B cell (primary cell): Measurements from ENCODE around the gene ADA. TPM values are rescaled to one million over a fixed set of nuclear protein-coding genes. Genes with fewer than 3 reads are reported as not detected.

ENCODE experiments used
- ATAC-seq: fragments of 200-7000 bp; cut with Tn5 transposase; one replicate; pipeline ENCODE4 v1.10.0; 2021; ENCODE audit warnings: low read depth, mild to moderate bottlenecking, moderate number of reproducible peaks, moderate library complexity
- CTCF ChIA-PET: fragments of 350-600 bp; sonication (Branson Sonifier 250); formaldehyde crosslinking; loops from one replicate; lab custom pipeline; 2021; ENCODE audit warnings: antibody characterized with exemption, inconsistent platforms; lab: Charles Lee
- POLR2A ChIA-PET: fragments of 350-600 bp; sonication (Branson Sonifier 250); formaldehyde crosslinking; loops from one replicate; lab custom pipeline; 2021; ENCODE audit warnings: antibody characterized with exemption; lab: Charles Lee
- DNase-seq: peaks from one replicate; pipeline ENCODE4 v3.0.0; 2013
- H2AFZ ChIP-seq: 2 replicates; pipeline ENCODE4 v1.6.1; 2012; ENCODE audit warnings: mild to moderate bottlenecking, low read depth, low read length; ENCODE audit not compliant: insufficient read depth, poor library complexity, severe bottlenecking
- H3K27ac ChIP-seq, 2 donors: 1 replicate in 1 of 2; 2 replicates in 1 of 2; pipeline ENCODE4 v1.5.1; 2012 to 2013; ENCODE audit warnings: low read length in 2 of 2, mild to moderate bottlenecking in 2 of 2, moderate library complexity in 1 of 2
- H3K27me3 ChIP-seq, 4 experiments: fragments of 200-600 bp in 1 of 4; sonication (generic) in 1 of 4; replicated peaks in 1 of 4; 1 replicate in 2 of 4; 2 replicates in 2 of 4; pipeline versions ENCODE4 v1.6.1 to v1.7.0; 2013 to 2016; ENCODE audit warnings: low read length in 3 of 4, mild to moderate bottlenecking in 2 of 4, mixed read lengths in 1 of 4, moderate library complexity in 1 of 4; ENCODE audit not compliant: insufficient read depth in 4 of 4, control insufficient read depth in 3 of 4; ENCODE audit errors: control extremely low read depth in 1 of 4
- H3K36me3 ChIP-seq, 2 experiments: replicated peaks in 1 of 2; 1 replicate in 1 of 2; 2 replicates in 1 of 2; pipeline versions ENCODE4 v1.6.1 to v1.7.1; 2013; ENCODE audit warnings: low read length in 1 of 2; ENCODE audit not compliant: insufficient read depth in 2 of 2, control insufficient read depth in 1 of 2; ENCODE audit errors: control extremely low read depth in 1 of 2, extremely low read depth in 1 of 2
- H3K4me1 ChIP-seq, 2 donors: fragments of 200-600 bp in 1 of 2; sonication (generic) in 1 of 2; 1 replicate in 1 of 2; 2 replicates in 1 of 2; pipeline versions ENCODE4 v1.5.1 to v1.6.1; 2013 to 2017; ENCODE audit warnings: low read length in 2 of 2; ENCODE audit not compliant: control insufficient read depth in 2 of 2, insufficient read depth in 2 of 2
- H3K4me2 ChIP-seq: replicated peaks from 2 replicates; pipeline ENCODE3; 2012; ENCODE audit warnings: mild to moderate bottlenecking, low read depth, low read length; ENCODE audit not compliant: poor library complexity, severe bottlenecking
- H3K4me3 ChIP-seq, 5 experiments: fragments of 200-600 bp in 1 of 5; sonication (generic) in 1 of 5; 1 replicate in 3 of 5; 2 replicates in 2 of 5; pipeline versions ENCODE4 v1.5.1 to v1.7.0; 2011 to 2016; ENCODE audit warnings: low read length in 4 of 5, mild to moderate bottlenecking in 4 of 5, low read depth in 2 of 5, control low read depth in 1 of 5, moderate library complexity in 1 of 5; ENCODE audit not compliant: insufficient read depth in 1 of 5; ENCODE audit errors: control extremely low read depth in 1 of 5, extremely low read depth in 1 of 5
- H3K79me2 ChIP-seq: fragments of 200-600 bp; sonication (generic); one replicate; pipeline ENCODE4 v1.6.0; 2016; ENCODE audit warnings: low read length; ENCODE audit not compliant: control insufficient read depth, insufficient read depth
- H3K9ac ChIP-seq: fragments of 200-600 bp; sonication (generic); 2 replicates; pipeline ENCODE4 v1.6.1; 2017; ENCODE audit warnings: mild to moderate bottlenecking, low read length, moderate library complexity
- H3K9me3 ChIP-seq, 3 donors: one replicate each; pipeline versions ENCODE4 v1.6.1 to v1.7.1; 2013; ENCODE audit warnings: low read length in 2 of 3; ENCODE audit not compliant: control insufficient read depth in 2 of 3, insufficient read depth in 1 of 3; ENCODE audit errors: control extremely low read depth in 1 of 3
- H4K20me1 ChIP-seq: 2 replicates; pipeline ENCODE4 v1.6.0; 2012; ENCODE audit warnings: mild to moderate bottlenecking, low read length; ENCODE audit not compliant: insufficient read depth, control insufficient read depth, poor library complexity, severe bottlenecking
- H3K27ac Mint-ChIP-seq: one replicate; pipeline ENCODE4 v1.8.0; 2021; ENCODE audit warnings: mixed read lengths
- H3K27me3 Mint-ChIP-seq: one replicate; pipeline ENCODE4 v1.8.0; 2021; ENCODE audit warnings: mixed read lengths
- H3K4me1 Mint-ChIP-seq: one replicate; pipeline ENCODE4 v1.8.0; 2021; ENCODE audit warnings: mixed read lengths
- H3K4me3 Mint-ChIP-seq: one replicate; pipeline ENCODE4 v1.8.0; 2021; ENCODE audit warnings: mixed read lengths
- H3K9me3 Mint-ChIP-seq: one replicate; pipeline ENCODE4 v1.8.0; 2022; ENCODE audit warnings: mixed read lengths; ENCODE audit not compliant: insufficient read depth
- EZH2 ChIP-seq: IDR thresholded peaks from 2 replicates; pipeline ENCODE4 v1.6.1; 2012; ENCODE audit warnings: borderline replicate concordance, low read depth, mild to moderate bottlenecking, moderate library complexity, low read length; ENCODE audit not compliant: insufficient read depth, poor library complexity, severe bottlenecking
- WGBS: methylation state at CpG from one replicate; pipeline ENCODE4 v1.1.5; 2013; ENCODE audit warnings: missing lambda C conversion rate; ENCODE audit not compliant: insufficient coverage; 5-methylcytosine and 5-hydroxymethylcytosine counted together
- intact Hi-C: fragments of 100-400 bp; cut with micrococcal nuclease; formaldehyde crosslinking; loops from one replicate; pipeline ENCODE4 v1.10.0; 2022
- polyA plus RNA-seq: library from polyadenylated mRNA; depleted of rRNA; stranded (reverse); fragments of >200 nt; gene quantifications from 2 replicates; pipeline ENCODE4 v1.2.3, GENCODE V29; 2012
- total RNA-seq, 2 donors: library from RNA; stranded (reverse); fragments of 120-200 nt in 1 of 2; gene quantifications; 1 replicate in 1 of 2; 2 replicates in 1 of 2; pipeline versions ENCODE4 v1.2.3 to v1.2.4, GENCODE V29; 2013 to 2022
- TF ChIP-seq, protein P1 (sequence below): fragments of 200-600 bp; IDR thresholded peaks from one replicate; pipeline ENCODE4 v1.8.0; 2022; ENCODE audit warnings: antibody characterized with exemption, mild to moderate bottlenecking

Gene ADA
- total and polyA plus RNA-seq, 2 donors (not counting 1 experiment from before 2014, with no cell fraction given): 10.0 to 34.2 TPM

DNA sequence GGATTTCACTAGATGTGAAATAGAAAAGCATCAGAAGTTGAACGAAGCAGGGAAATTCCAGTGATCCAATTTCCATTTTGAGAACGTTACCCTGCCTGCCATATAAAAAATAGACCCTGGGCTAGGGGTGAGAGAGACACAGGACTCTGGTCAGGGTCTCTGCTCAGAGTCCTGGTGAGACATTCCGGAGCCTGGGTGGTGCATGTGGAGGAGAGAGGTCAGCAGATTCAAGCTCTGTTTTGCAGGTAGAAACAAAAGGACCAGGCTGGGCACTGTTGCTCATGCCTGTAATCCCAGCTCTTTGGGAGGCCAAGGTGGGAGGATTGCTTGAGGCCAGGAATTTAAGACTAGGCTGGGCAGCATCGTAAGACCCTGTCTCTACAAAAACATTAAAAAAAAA, 51.2 kb downstream of the ADA start:
- Mint-ChIP-seq H3K27ac (peak overlapping the region; percentile 94), H3K4me3 (peak overlapping the region; percentile 59), H3K9me3 (no peaks in the 10 kb centered on the region), H3K4me1 (peaks cover 66% of the 10 kb centered on the region), H3K27me3 (no peaks in the 10 kb centered on the region)
- TF ChIP-seq, protein P1, sequence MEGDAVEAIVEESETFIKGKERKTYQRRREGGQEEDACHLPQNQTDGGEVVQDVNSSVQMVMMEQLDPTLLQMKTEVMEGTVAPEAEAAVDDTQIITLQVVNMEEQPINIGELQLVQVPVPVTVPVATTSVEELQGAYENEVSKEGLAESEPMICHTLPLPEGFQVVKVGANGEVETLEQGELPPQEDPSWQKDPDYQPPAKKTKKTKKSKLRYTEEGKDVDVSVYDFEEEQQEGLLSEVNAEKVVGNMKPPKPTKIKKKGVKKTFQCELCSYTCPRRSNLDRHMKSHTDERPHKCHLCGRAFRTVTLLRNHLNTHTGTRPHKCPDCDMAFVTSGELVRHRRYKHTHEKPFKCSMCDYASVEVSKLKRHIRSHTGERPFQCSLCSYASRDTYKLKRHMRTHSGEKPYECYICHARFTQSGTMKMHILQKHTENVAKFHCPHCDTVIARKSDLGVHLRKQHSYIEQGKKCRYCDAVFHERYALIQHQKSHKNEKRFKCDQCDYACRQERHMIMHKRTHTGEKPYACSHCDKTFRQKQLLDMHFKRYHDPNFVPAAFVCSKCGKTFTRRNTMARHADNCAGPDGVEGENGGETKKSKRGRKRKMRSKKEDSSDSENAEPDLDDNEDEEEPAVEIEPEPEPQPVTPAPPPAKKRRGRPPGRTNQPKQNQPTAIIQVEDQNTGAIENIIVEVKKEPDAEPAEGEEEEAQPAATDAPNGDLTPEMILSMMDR: no peak
- TF ChIP-seq EZH2: no peak
- ChIA-PET CTCF (interaction anchor here (0.6 to 15.8 kb wide), 4 partner anchors 9 to 85 kb away, joined by 3 to 772 read pairs (median 26); partner anchors contain the start of gene PKIG), POLR2A (interaction anchor here (0.5 kb wide), 1 partner anchor 53 kb away, joined by 5 read pairs; no protein-coding TSS in a partner anchor)
- no peaks in the 10 kb centered on the region for H3K27me3 ChIP-seq
- H4K20me1 ChIP-seq: peaks cover 7% of the 10 kb centered on the region
- peak overlapping the region; percentile 61 to 88 for H3K27ac ChIP-seq
- peaks cover 87 to 94% of the 10 kb centered on the region in 2 donors for H3K4me1 ChIP-seq
- peaks cover 2 to 44% of the 10 kb centered on the region in 2 experiments for H3K36me3 ChIP-seq
- DNase-seq: no peak
- peak overlapping the region; percentile 64 for H3K4me2 ChIP-seq
- no peak overlapping the region for H2AFZ ChIP-seq
- ATAC-seq: no peak
- peak overlapping the region in 2 of 5 experiments; percentile 18 to 23 for H3K4me3 ChIP-seq
- peak overlapping the region; percentile 42 for H3K9ac ChIP-seq
- intact Hi-C loops: no loop called here
- 80% methylated on average over 1 of the region's 4 CpGs for WGBS
- H3K9me3 ChIP-seq: no peaks in the 10 kb centered on the region
- H3K79me2 ChIP-seq: peaks cover 99% of the 10 kb centered on the region

DNA sequence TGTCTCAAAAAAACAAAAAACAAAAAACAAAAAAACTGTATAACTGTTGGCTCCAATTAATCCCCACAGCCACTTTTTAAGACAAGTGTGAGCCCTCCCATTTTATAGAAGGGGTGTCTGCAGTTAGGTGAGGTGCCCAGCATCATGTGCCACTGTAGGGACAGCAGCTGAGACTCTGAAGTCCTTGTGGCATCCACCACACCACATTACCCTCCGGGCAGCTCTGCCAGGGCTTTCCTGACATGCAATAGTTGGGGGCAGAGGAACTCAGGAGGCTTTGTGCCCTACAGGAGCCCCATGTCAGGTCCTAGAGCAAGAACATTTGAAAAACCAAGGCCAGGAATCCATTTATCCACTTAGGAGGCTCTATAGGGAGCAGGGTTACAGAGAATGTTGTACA, 51.8 kb downstream of the ADA start:
- Histone ChIP-seq H3K36me3 (peaks cover 2 to 45% of the 10 kb centered on the region in 2 experiments), H4K20me1 (peaks cover 7% of the 10 kb centered on the region), H3K79me2 (peaks cover 100% of the 10 kb centered on the region), H3K4me3 (peak overlapping the region in 2 of 5 experiments; percentile 18 to 23), H3K4me2 (peak overlapping the region; percentile 64), H2AFZ (no peak overlapping the region), H3K9ac (peak overlapping the region; percentile 42), H3K27me3 (no peaks in the 10 kb centered on the region), H3K27ac (peak overlapping the region; percentile 61 to 88), H3K9me3 (no peaks in the 10 kb centered on the region), H3K4me1 (peaks cover 93 to 99% of the 10 kb centered on the region in 2 donors)
- intact Hi-C loops: loop anchor here (2.0 kb wide), 1 partner anchor 15 kb away; no protein-coding TSS in a partner anchor
- DNase-seq: no peak
- Mint-ChIP-seq H3K27me3 (no peaks in the 10 kb centered on the region), H3K27ac (peak overlapping the region; percentile 94), H3K4me3 (peak overlapping the region; percentile 59), H3K4me1 (peaks cover 72% of the 10 kb centered on the region), H3K9me3 (no peaks in the 10 kb centered on the region)
- 17% methylated on average over 1 of the region's 1 CpG for WGBS
- TF ChIP-seq EZH2: no peak
- TF ChIP-seq, protein P1: no peak
- POLR2A ChIA-PET: interaction anchor here (0.5 to 2.2 kb wide), 2 partner anchors 17 to 53 kb away, joined by 5 to 9 read pairs; partner anchors contain the start of gene PKIG
- ATAC-seq: no peak
- CTCF ChIA-PET: interaction anchor here (4.1 to 15.8 kb wide), 2 partner anchors 9 to 15 kb away, joined by 49 to 772 read pairs; partner anchors contain the start of gene PKIG
